Left ventricle myocardium superior (tissue), 1 donor: ENCODE results near the gene ATP1B4. TPM values are rescaled to one million over a fixed set of nuclear protein-coding genes. Genes with fewer than 3 reads are reported as not detected.
"Not testable (repeated sequence)": the region's sequence is repeated elsewhere in the genome, so short reads cannot be mapped to it uniquely, and the experiment has no call there.

Experiments used
- ATAC-seq: fragments of 200-7000 bp; cut with Tn5 transposase; one replicate; pipeline ENCODE4 v1.9.1; 2020; ENCODE audit warnings: mild to moderate bottlenecking, moderate library complexity
- DNase-seq: peaks from one replicate; pipeline ENCODE4 v3.0.0-alpha.2; 2020
- intact Hi-C: fragments of 100-400 bp; cut with micrococcal nuclease; formaldehyde crosslinking; loops from one replicate; pipeline ENCODE4 v1.11.0; 2022
- long read RNA-seq: library from polyadenylated mRNA; unstranded; transcript quantifications from one replicate; pipeline ENCODE4 v2.0.0, GENCODE V29; 2021
- total RNA-seq: library from RNA; stranded (reverse); fragmentation: NEBNext Ultra II Directional; extraction: Animal tissue kit (Norgen Biotek cat#: 25700); gene quantifications from one replicate; pipeline ENCODE4 v1.2.1, GENCODE V29; 2021
- donor health status: DM: no; HTN: yes; CAD: no; lungs with severe emphysema.

ATP1B4 gene
- total RNA-seq: not detected
- long read RNA-seq: 0 reads

DNA sequence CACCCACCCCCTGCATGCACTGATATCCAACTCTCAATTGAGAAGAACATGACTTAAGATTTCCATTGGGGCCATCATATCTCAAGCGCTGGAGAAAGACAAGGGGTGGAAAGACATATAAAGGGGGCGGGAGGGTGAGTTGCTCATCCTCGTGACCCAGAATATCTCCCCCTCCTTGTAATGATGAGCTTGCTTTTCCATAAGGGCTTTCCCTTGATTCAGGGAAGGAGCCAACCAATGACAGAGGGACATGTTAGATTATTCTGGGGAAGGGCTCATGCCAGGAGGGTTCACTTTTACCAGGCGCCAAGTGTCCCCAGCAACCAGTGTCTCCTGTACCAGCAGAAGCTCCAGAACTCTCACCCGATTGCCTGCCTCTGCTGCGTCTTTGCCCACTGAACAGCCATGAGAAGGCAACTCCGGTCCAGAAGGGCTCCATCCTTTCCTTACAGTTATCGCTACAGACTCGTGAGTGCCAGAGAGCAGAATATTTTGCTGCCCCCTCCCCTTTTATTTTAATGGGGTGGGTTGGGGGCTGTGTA lies at the start of gene ATP1B4:
ATP1B4 (plus strand) TSS at position 326 of the 542 bp plus-strand sequence; CDS start at position 406, 80 bp downstream.
- intact Hi-C loops: no loop called here
- no peak for DNase-seq
- no peak for ATAC-seq

GRCh38 chrX:120315776-120316175 lies 46.1 kb upstream of the ATP1B4 start:
- intact Hi-C loops: no loop called here
- no peak for DNase-seq
- no peak for ATAC-seq

- ATAC-seq: no peak
- DNase-seq: no peak
- intact Hi-C loops: no loop called here
Observed at GRCh38 chrX:120316587-120317283, 45.2 kb upstream of the ATP1B4 start.

- intact Hi-C loops: no loop called here
- DNase-seq (no peak), ATAC-seq (no peak)
Observed at GRCh38 chrX:120318411-120318810, 43.5 kb upstream of the ATP1B4 start.

GRCh38 chrX:120321520-120322281 lies 40.2 kb upstream of the ATP1B4 start:
- DNase-seq (no peak), ATAC-seq (no peak)
- intact Hi-C loops: no loop called here

DNA sequence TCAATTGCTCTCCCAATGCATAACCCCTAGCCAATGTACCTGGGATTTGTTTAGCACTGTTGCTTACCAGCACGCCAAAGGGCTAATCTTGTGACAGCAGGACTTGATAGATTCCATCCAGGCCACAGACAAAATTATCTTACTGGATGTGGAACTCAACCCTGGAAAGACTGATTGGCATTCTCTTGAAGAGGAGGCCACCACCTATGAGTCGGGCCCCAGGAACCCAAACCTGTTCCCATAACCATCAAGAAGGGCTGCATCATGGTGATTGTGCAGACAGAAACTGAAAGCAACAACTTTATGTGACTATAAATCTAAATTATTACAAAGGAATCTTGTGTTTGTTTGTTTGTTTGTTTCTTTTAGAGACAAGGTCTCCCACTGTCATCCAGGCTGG lies 30.8 kb upstream of the ATP1B4 start:
- intact Hi-C loops: no loop called here
- DNase-seq: no peak
- ATAC-seq: no peak

DNA sequence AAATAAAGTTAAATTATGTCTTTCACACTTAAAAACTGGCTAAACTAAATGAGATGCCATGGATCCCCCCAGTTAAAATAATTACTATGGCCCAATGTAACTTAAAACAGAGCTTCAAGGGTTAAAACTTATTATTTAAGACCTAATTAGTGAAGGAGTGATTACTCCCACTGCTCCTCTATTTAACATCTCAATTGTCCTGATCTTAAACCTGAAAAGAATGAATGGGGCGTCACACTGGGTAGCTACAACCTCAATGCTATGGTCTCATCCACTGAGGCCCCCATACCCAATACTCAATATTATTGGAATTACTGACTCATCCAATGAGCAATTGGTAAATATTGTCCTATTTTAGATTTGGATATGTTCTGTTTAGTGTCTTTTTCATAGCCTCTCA lies 29.5 kb upstream of the ATP1B4 start:
- ATAC-seq: no peak
- intact Hi-C loops: no loop called here

GRCh38 chrX:120334151-120334550 lies 27.7 kb upstream of the ATP1B4 start:
- DNase-seq: no peak
- intact Hi-C loops: no loop called here
- no peak for ATAC-seq

More for the DNA sequence above, 29.5 kb upstream of the ATP1B4 start:
- no peak for DNase-seq

- DNase-seq (no peak), ATAC-seq (no peak)
- intact Hi-C loops: no loop called here
Observed at GRCh38 chrX:120334603-120335002, 27.3 kb upstream of the ATP1B4 start.

DNA sequence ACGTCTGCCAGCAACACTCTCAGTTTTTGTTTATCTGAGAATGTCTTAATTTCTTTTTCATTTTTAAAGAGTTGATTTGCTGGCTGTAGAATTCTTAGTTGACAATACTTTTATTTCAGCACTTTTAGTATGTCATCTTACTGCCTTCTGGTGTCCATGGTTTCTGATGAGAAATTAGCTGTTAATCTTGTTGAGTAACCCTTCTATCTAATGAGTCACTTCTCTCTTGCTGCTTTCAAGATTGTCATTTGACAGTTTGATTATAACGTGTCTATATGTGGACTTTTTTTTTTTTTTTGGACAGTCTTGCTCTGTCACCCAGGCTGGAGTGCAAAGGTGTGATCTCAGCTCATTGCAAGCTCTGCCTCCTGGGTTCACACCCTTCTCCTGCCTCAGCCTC lies 26.6 kb upstream of the ATP1B4 start:
- DNase-seq (no peak), ATAC-seq (no peak)
- intact Hi-C loops: no loop called here

DNA sequence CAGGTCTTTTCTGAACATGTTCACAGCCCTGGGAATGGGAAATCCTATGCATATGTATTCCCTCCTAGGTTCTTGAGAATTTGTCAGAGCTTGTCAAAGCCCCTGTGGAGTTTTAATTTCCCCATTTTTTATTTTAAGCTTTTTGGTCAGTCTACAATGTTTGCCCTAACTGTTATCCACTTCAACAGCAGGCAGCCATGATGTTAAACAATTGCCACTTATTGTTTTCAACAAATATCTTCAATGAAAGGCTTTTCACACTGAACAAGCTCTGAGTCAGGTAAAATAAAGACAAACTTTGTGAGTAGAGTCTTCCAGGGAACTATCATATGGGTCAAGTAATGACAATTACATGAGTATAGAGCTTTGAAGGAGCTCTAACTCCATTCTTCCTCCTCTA lies 25.0 kb upstream of the ATP1B4 start:
- no peak for DNase-seq
- intact Hi-C loops: no loop called here
- ATAC-seq: no peak

- intact Hi-C loops, ATAC-seq: not testable (repeated sequence)
Observed at GRCh38 chrX:120344566-120344965, 17.3 kb upstream of the ATP1B4 start.

GRCh38 chrX:120350450-120351138 lies 11.3 kb upstream of the ATP1B4 start:
- intact Hi-C loops: no loop called here
- ATAC-seq (no peak), DNase-seq (no peak)

More at GRCh38 chrX:120344566-120344965, 17.3 kb upstream of the ATP1B4 start:
- DNase-seq: not testable (repeated sequence)

DNA sequence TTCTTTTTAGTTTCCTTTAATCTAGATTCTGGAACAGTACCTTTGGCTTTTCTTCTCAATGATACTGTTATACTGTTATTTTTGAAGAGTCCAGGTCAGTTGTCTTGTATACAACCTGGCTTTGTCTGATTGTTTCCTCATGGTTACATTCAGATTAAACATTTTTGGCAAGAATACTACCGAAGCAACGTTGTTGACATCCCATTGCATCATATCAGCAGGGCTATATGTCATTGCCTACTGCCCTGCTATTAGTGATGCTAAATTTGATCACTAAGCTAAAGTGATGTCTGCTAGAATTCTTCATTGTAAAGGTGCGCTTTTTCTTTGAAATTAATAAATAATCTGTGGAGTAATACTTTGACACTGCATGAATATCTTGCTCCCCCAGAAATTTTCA lies 5.8 kb upstream of the ATP1B4 start:
- no peak for DNase-seq
- intact Hi-C loops: no loop called here
- no peak for ATAC-seq

DNA sequence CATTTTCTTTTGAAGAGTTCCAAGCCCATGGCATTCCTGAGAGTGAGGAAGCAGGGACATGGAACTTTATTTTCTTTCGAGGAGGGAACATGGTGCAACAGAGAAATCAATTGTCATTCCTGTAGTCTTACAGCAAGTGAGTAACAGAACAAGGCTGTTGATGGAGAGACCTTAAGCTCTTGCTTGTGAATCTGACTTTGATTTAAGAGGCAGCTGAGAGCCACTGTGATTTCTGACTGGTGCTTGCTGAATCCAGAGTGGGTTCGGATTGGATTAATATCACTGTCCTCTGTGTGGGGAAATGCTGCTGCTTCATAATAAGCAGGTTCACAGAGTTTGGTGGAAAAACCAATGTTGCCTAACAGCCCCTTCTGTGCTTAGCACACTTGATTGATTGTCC lies 4.7 kb upstream of the ATP1B4 start:
- DNase-seq (no peak), ATAC-seq (no peak)
- intact Hi-C loops: no loop called here

DNA sequence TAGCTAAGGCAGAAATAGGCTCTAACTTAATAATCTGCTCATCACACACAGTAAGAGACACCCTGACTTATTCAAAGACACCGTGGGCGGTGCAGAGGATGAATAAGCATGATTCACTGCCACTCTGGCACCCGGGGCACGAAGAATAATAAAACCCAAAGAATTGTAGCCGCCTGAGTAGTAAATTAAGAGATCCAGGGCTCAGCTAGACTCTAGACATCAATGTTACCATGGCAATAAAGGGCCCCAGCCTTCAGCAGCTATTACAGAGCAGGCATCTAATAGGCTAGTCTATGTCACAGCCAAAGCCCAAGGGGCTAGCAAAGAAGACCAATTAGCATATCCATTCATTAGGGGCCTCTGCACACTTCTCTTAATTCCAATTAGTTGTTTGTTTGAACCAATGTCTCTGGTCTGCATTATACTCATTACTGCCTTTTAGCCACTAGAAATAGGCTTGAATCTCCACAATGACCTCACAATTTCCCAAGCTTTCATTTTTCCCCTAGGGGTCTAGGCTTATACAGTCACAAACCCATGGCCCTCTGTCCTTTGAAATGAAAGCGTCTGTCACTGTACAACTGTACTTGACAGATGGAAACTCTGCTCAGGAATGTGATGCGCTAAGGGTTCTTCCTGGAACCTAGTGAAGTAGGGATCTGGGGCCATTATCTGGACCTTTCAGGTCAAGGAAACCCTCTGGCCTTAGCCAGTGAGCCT lies 3.0 kb upstream of the ATP1B4 start:
- ATAC-seq: no peak
- no peak for DNase-seq
- intact Hi-C loops: no loop called here

DNA sequence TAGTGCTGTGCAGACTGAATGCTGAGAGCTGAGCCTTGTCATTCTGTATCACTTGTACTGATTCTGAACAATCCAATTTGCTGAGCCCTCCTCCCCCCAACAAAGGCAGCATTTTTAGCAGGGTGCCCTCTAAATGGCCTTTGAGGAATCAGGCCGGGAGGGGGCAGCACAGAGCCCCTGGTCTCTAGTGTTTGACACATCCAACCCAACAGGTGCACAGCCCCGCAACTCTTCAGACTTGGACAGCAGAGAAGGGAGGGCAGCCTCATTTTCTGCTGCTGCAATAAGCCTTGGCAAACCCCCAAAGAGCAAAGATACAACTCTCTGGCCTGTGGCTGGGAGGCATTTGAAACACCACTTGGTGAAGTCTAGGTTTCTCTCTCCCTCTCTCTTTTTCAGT lies 3.4 kb downstream of the ATP1B4 start:
- ATAC-seq (peak; percentile 72), DNase-seq (peak; percentile 63)
- intact Hi-C loops: no loop called here

DNA sequence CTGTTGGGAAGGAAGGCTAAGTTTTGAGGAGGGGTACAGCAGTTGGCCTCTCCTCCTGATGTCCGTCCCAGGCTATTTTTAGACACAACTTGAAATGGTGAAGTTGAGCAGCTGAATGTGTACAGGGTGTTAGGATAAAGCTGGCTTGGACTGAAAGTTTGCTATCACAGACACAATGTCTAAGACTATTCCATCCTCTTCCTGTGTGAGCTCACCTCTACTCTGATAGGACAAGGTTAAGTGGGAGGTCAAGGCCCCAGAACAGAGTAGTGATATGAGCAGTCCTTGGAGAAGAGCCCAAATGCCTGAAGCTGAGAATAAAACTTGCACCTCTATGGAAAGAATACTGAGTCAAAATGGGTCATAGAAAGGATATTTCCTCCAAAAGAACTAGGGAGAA lies 4.1 kb downstream of the ATP1B4 start:
- DNase-seq (no peak), ATAC-seq (peak; percentile 72)
- intact Hi-C loops: no loop called here

DNA sequence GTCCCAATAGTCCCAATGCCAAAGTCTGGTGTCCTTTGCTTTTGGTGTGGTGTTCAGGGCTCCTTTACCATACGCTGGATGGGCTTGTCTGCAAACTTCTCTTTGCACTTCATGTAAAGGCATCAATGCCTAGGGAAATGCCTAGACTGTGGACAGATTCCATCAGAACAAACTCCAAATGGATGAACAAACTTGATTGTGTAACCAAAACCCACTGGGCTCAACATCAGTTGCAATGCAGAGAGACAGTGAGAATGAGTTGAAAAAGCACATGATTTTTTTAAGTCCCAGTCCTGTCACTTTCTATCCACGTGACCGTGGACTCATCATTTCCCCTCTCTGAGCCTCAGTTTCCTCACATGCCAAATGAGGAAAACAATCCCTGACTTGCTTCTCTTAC lies 4.9 kb downstream of the ATP1B4 start:
- DNase-seq (no peak), ATAC-seq (peak; percentile 42)
- intact Hi-C loops: no loop called here
